ENCODE measurements around the gene PLD3.

The PLD3 gene

GRCh38 chr19:40355975-40356680 is 7.6 kb downstream of the PLD3 start:
- Histone ChIP-seq H3K4me1 (ENCODE audit: insufficient read depth, low read length) (no peaks in the 10 kb centered on the region), H3K9me3 (ENCODE audit: low read length) (no peaks in the 10 kb centered on the region), H3K36me3 (ENCODE audit: insufficient read depth, low read length) (no peaks in the 10 kb centered on the region), H3K4me3 (ENCODE audit: low read depth in 1 of 2, low read length in 2 of 2) (no peak overlapping the region), H3K9ac (ENCODE audit: low read length) (no peak overlapping the region), H3K27me3 (ENCODE audit: control insufficient read depth in 1 of 2, insufficient read depth in 2 of 2, low read length in 2 of 2) (no peaks in the 10 kb centered on the region), H3K27ac (ENCODE audit: low read depth, low read length) (no peak overlapping the region)

GRCh38 chr19:40356681-40357595 is 8.4 kb downstream of the PLD3 start:
- Histone ChIP-seq H3K27ac (ENCODE audit: low read depth, low read length) (no peak overlapping the region), H3K36me3 (ENCODE audit: insufficient read depth, low read length) (no peaks in the 10 kb centered on the region), H3K4me3 (ENCODE audit: low read depth in 1 of 2, low read length in 2 of 2) (no peak overlapping the region), H3K9me3 (ENCODE audit: low read length) (no peaks in the 10 kb centered on the region), H3K27me3 (ENCODE audit: control insufficient read depth in 1 of 2, insufficient read depth in 2 of 2, low read length in 2 of 2) (no peaks in the 10 kb centered on the region), H3K9ac (ENCODE audit: low read length) (no peak overlapping the region), H3K4me1 (ENCODE audit: insufficient read depth, low read length) (no peaks in the 10 kb centered on the region)

DNA sequence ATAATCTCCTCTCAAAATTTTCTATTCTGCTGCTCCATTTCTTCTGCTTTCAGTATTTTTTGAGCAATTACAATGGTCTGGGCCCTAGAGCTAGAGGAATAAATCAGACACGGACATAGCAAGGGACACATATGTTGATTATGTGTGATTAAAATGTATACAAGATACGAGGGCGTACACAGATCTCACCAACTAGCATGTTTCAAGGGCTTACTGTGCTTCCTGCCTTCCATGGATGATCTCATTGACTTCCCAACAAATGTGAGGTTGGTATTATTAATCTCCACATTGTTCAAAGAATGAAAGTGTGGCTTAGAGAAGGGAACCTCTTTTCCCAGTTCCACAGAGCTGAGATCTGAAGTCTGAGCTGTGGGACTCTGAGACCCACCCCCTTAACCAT is 9.1 kb downstream of the PLD3 start:
- Histone ChIP-seq H3K27ac (ENCODE audit: low read depth, low read length) (no peak overlapping the region), H3K4me1 (ENCODE audit: insufficient read depth, low read length) (no peaks in the 10 kb centered on the region), H3K4me3 (ENCODE audit: low read depth in 1 of 2, low read length in 2 of 2) (no peak overlapping the region), H3K9ac (ENCODE audit: low read length) (no peak overlapping the region), H3K9me3 (ENCODE audit: low read length) (no peaks in the 10 kb centered on the region), H3K27me3 (ENCODE audit: control insufficient read depth in 1 of 2, insufficient read depth in 2 of 2, low read length in 2 of 2) (no peaks in the 10 kb centered on the region), H3K36me3 (ENCODE audit: insufficient read depth, low read length) (no peaks in the 10 kb centered on the region)

- no peak overlapping the region for H3K4me3 ChIP-seq (ENCODE audit: low read depth in 1 of 2, low read length in 2 of 2)
- no peaks in the 10 kb centered on the region for H3K4me1 ChIP-seq (ENCODE audit: insufficient read depth, low read length)
- no peaks in the 10 kb centered on the region for H3K27me3 ChIP-seq (ENCODE audit: control insufficient read depth in 1 of 2, insufficient read depth in 2 of 2, low read length in 2 of 2)
- no peaks in the 10 kb centered on the region for H3K36me3 ChIP-seq (ENCODE audit: insufficient read depth, low read length)
- no peaks in the 10 kb centered on the region for H3K9me3 ChIP-seq (ENCODE audit: low read length)
- no peak overlapping the region for H3K9ac ChIP-seq (ENCODE audit: low read length)
- no peak overlapping the region for H3K27ac ChIP-seq (ENCODE audit: low read depth, low read length)
Measured at GRCh38 chr19:40358773-40359172, 10.3 kb downstream of the PLD3 start.

- H3K27ac ChIP-seq (ENCODE audit: low read depth, low read length), result no peak overlapping the region
- no peaks in the 10 kb centered on the region for H3K36me3 ChIP-seq (ENCODE audit: insufficient read depth, low read length)
- no peaks in the 10 kb centered on the region for H3K9me3 ChIP-seq (ENCODE audit: low read length)
- no peak overlapping the region for H3K4me3 ChIP-seq (ENCODE audit: low read depth in 1 of 2, low read length in 2 of 2)
- H3K4me1 ChIP-seq (ENCODE audit: insufficient read depth, low read length), result no peaks in the 10 kb centered on the region
- H3K9ac ChIP-seq (ENCODE audit: low read length), result no peak overlapping the region
- H3K27me3 ChIP-seq (ENCODE audit: control insufficient read depth in 1 of 2, insufficient read depth in 2 of 2, low read length in 2 of 2), result no peaks in the 10 kb centered on the region
Measured at GRCh38 chr19:40360020-40360707, 11.7 kb downstream of the PLD3 start.

GRCh38 chr19:40360708-40361241 is 12.3 kb downstream of the PLD3 start:
- no peak overlapping the region for H3K4me3 ChIP-seq (ENCODE audit: low read depth in 1 of 2, low read length in 2 of 2)
- no peaks in the 10 kb centered on the region for H3K27me3 ChIP-seq (ENCODE audit: control insufficient read depth in 1 of 2, insufficient read depth in 2 of 2, low read length in 2 of 2)
- no peaks in the 10 kb centered on the region for H3K36me3 ChIP-seq (ENCODE audit: insufficient read depth, low read length)
- no peak overlapping the region for H3K9ac ChIP-seq (ENCODE audit: low read length)
- H3K9me3 ChIP-seq (ENCODE audit: low read length), result no peaks in the 10 kb centered on the region
- H3K4me1 ChIP-seq (ENCODE audit: insufficient read depth, low read length), result peaks cover under 1% of the 10 kb centered on the region
- no peak overlapping the region for H3K27ac ChIP-seq (ENCODE audit: low read depth, low read length)

DNA sequence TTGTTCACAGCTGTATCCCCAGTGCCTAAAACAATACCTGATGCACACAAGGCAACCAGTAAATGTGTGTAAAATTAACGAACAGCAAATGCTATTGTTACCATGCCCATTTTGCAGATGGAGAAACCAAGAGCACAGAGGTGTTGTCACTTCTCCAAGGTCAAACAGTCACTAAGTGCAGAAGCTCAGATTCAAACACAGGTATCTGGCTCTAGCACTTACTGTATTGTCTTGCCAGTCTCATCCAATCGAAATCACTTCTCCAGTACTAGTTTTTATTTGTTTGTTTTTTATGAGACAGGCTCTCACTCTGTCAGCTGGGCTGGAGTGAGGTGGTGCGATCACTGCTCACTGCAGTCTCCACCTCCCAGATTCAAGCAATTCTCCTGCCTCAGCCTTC is 13.7 kb downstream of the PLD3 start:
- Histone ChIP-seq H3K36me3 (ENCODE audit: insufficient read depth, low read length) (peaks cover 9% of the 10 kb centered on the region), H3K27me3 (ENCODE audit: control insufficient read depth in 1 of 2, insufficient read depth in 2 of 2, low read length in 2 of 2) (no peaks in the 10 kb centered on the region), H3K9me3 (ENCODE audit: low read length) (no peaks in the 10 kb centered on the region), H3K4me1 (ENCODE audit: insufficient read depth, low read length) (peaks cover 6% of the 10 kb centered on the region), H3K27ac (ENCODE audit: low read depth, low read length) (no peak overlapping the region), H3K4me3 (ENCODE audit: low read depth in 1 of 2, low read length in 2 of 2) (no peak overlapping the region), H3K9ac (ENCODE audit: low read length) (no peak overlapping the region)

- H3K4me1 ChIP-seq (ENCODE audit: insufficient read depth, low read length), result peaks cover 6% of the 10 kb centered on the region
- peaks cover 18% of the 10 kb centered on the region for H3K36me3 ChIP-seq (ENCODE audit: insufficient read depth, low read length)
- no peak overlapping the region for H3K27ac ChIP-seq (ENCODE audit: low read depth, low read length)
- H3K27me3 ChIP-seq (ENCODE audit: control insufficient read depth in 1 of 2, insufficient read depth in 2 of 2, low read length in 2 of 2), result no peaks in the 10 kb centered on the region
- no peak overlapping the region for H3K9ac ChIP-seq (ENCODE audit: low read length)
- H3K9me3 ChIP-seq (ENCODE audit: low read length), result no peaks in the 10 kb centered on the region
- no peak overlapping the region for H3K4me3 ChIP-seq (ENCODE audit: low read depth in 1 of 2, low read length in 2 of 2)
Measured at GRCh38 chr19:40363069-40363468, 14.6 kb downstream of the PLD3 start.

- Histone ChIP-seq H3K4me3 (ENCODE audit: low read depth in 1 of 2, low read length in 2 of 2) (peak overlapping the region in 1 of 2 donors; percentile 31), H3K9me3 (ENCODE audit: low read length) (no peaks in the 10 kb centered on the region), H3K36me3 (ENCODE audit: insufficient read depth, low read length) (peaks cover 25% of the 10 kb centered on the region), H3K27ac (ENCODE audit: low read depth, low read length) (peak overlapping the region; percentile 59), H3K9ac (ENCODE audit: low read length) (no peak overlapping the region), H3K27me3 (ENCODE audit: control insufficient read depth in 1 of 2, insufficient read depth in 2 of 2, low read length in 2 of 2) (no peaks in the 10 kb centered on the region), H3K4me1 (ENCODE audit: insufficient read depth, low read length) (peaks cover 6% of the 10 kb centered on the region)
Measured at GRCh38 chr19:40365010-40365409, 16.5 kb downstream of the PLD3 start.

- peak overlapping the region; percentile 59 for H3K27ac ChIP-seq (ENCODE audit: low read depth, low read length)
- no peak overlapping the region for H3K9ac ChIP-seq (ENCODE audit: low read length)
- H3K4me3 ChIP-seq (ENCODE audit: low read depth in 1 of 2, low read length in 2 of 2), result peak overlapping the region; percentile 31 to 45
- H3K36me3 ChIP-seq (ENCODE audit: insufficient read depth, low read length), result peaks cover 30% of the 10 kb centered on the region
- H3K27me3 ChIP-seq (ENCODE audit: control insufficient read depth in 1 of 2, insufficient read depth in 2 of 2, low read length in 2 of 2), result no peaks in the 10 kb centered on the region
- H3K9me3 ChIP-seq (ENCODE audit: low read length), result no peaks in the 10 kb centered on the region
- peaks cover 6% of the 10 kb centered on the region for H3K4me1 ChIP-seq (ENCODE audit: insufficient read depth, low read length)
Measured at GRCh38 chr19:40365613-40366401, 17.3 kb downstream of the PLD3 start.

Data from muscle layer of colon (tissue), 2 donors.